ENCODE results near the gene HCK.

DNA sequence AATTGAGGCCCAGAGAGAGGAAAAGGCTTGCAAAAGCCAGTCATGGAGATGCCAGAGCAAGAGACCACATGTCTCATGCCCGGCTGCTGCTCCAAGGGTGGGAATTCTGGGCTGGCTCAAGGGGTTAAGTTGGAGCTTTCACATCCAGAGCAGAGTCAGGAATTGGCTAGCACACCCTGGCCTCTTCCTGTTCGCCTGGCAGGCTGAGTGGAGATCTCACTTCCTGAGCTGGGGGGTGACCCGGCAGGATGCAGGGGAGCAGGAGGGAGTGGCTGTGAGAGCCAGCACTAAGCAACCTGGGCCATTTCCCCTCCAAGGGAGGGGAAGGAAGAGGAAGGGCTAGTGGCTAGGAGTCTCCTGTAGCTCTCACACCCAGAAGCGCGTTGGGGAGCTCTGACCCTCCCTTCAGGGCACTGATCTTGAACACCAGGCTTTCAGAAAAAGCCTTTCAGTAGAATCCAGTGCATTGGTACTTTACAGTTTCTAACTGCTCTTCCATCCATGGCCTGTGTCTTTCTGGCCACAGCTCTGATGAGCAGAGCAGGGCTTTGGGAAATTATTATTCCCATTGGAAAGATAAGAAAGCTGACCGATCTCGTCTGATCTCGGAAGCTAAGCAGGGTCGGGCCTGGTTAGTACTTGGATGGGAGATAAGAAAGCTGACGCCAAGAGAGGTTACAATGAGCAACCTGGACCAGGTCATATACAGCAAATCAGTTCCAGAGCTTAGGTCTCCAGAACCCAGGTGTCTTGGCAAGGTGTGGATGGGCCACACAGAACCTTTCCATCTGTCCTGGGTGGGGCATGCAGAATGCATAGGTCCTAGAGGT, 44.0 kb upstream of the HCK start:
- TF ChIP-seq, protein P1, sequence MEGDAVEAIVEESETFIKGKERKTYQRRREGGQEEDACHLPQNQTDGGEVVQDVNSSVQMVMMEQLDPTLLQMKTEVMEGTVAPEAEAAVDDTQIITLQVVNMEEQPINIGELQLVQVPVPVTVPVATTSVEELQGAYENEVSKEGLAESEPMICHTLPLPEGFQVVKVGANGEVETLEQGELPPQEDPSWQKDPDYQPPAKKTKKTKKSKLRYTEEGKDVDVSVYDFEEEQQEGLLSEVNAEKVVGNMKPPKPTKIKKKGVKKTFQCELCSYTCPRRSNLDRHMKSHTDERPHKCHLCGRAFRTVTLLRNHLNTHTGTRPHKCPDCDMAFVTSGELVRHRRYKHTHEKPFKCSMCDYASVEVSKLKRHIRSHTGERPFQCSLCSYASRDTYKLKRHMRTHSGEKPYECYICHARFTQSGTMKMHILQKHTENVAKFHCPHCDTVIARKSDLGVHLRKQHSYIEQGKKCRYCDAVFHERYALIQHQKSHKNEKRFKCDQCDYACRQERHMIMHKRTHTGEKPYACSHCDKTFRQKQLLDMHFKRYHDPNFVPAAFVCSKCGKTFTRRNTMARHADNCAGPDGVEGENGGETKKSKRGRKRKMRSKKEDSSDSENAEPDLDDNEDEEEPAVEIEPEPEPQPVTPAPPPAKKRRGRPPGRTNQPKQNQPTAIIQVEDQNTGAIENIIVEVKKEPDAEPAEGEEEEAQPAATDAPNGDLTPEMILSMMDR (conservative IDR thresholded peaks at IDR 0.05 in 1 of 2, IDR thresholded peaks at IDR 0.05 in 1 of 2; ENCODE audit: extremely low read depth in 1 of 2, insufficient read depth in 1 of 2, low read depth in 1 of 2, low read length in 2 of 2), result no peak
- TF ChIP-seq EZH2 (IDR thresholded peaks at IDR 0.05; ENCODE audit: borderline replicate concordance, low read length), result no peak

All from mammary epithelial cell (primary cell).